ENCODE results near the gene PFKFB4. TPM values are rescaled to one million over a fixed set of nuclear protein-coding genes. Genes with fewer than 3 reads are reported as not detected.

Gene PFKFB4
- polyA plus RNA-seq, 1 of the 3 experiments (the other 2 are of a cell fraction) = 5.7 TPM

DNA sequence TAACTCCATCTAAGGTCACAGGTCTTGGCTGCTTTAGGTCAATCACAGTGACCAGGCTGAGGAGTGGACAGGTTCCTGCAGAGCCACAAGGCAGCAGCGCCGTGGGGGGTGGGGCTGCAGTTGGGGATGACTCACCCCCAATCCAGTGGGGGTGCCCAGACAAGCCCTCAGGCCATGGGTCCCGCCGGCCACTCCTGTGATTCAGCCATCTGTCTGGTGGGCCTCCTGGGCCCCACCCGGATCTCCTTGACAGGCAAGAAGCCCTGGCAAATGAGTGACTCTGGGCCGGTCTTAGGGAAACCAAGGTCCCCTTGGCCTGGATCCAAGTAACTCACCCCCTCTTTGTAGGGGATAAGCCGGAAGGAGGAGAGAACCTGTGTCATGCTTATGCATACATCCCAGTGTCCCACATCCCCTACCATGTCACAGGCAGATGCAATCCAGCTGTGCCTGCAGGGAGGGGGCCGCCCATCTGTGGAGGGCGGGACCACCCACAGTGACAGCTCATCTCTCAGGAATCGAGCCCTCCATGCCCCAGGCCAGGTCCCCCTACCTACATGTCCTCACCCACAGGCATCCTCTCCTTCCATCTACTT, 39.0 kb upstream of the PFKFB4 start (continued):
- TF ChIP-seq, protein P1, sequence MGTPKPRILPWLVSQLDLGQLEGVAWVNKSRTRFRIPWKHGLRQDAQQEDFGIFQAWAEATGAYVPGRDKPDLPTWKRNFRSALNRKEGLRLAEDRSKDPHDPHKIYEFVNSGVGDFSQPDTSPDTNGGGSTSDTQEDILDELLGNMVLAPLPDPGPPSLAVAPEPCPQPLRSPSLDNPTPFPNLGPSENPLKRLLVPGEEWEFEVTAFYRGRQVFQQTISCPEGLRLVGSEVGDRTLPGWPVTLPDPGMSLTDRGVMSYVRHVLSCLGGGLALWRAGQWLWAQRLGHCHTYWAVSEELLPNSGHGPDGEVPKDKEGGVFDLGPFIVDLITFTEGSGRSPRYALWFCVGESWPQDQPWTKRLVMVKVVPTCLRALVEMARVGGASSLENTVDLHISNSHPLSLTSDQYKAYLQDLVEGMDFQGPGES (IDR thresholded peaks at IDR 0.05; ENCODE audit: low read depth, low read length) = no peak
- TF ChIP-seq CHD2 (IDR thresholded peaks at IDR 0.05; ENCODE audit: low read length, partially characterized antibody) = peak; percentile 23
- TF ChIP-seq EP300 (IDR thresholded peaks at IDR 0.05; ENCODE audit: borderline replicate concordance in 1 of 2, low read depth in 1 of 2, low read length in 1 of 2) = 0 out of 4 replicates have a peak, but pooled peaks of 1 of the 2 experiments have one; percentile 8
- TF ChIP-seq TEAD4 (IDR thresholded peaks at IDR 0.05; ENCODE audit: borderline replicate concordance, insufficient read depth) = no peak
- no peak for TF ChIP-seq MXI1 (IDR thresholded peaks at IDR 0.05; ENCODE audit: low read depth, low read length)
- no peak for TF ChIP-seq TAF1 (IDR thresholded peaks at IDR 0.05; ENCODE audit: borderline replicate concordance, low read depth, low read length)
- TF ChIP-seq NFIC (IDR thresholded peaks at IDR 0.05; ENCODE audit: borderline replicate concordance) = peak; percentile 69
- TF ChIP-seq RFX5 (IDR thresholded peaks at IDR 0.05; ENCODE audit: low read length) = no peak
- TF ChIP-seq TCF12 (IDR thresholded peaks at IDR 0.05) = peak; percentile 49
- no peak for TF ChIP-seq FOXJ3 (CRISPR knock-in tag; IDR thresholded peaks at IDR 0.05)
- no peak for TF ChIP-seq CTCF (IDR thresholded peaks at IDR 0.05)
- TF ChIP-seq USF1 (IDR thresholded peaks at IDR 0.05; ENCODE audit: borderline replicate concordance, low read depth) = no peak
- no peak for TF ChIP-seq FOXM1 (IDR thresholded peaks at IDR 0.05; ENCODE audit: low read depth)
- no peak; the same call in 1 of the 2 replicates for TF ChIP-seq RXRA (IDR thresholded peaks at IDR 0.05; ENCODE audit: borderline replicate concordance, low read depth)
- TF ChIP-seq MEF2A (IDR thresholded peaks at IDR 0.05; ENCODE audit: borderline replicate concordance, low read depth) = no peak; the same call in 1 of the 2 replicates
- TF ChIP-seq, protein P2, sequence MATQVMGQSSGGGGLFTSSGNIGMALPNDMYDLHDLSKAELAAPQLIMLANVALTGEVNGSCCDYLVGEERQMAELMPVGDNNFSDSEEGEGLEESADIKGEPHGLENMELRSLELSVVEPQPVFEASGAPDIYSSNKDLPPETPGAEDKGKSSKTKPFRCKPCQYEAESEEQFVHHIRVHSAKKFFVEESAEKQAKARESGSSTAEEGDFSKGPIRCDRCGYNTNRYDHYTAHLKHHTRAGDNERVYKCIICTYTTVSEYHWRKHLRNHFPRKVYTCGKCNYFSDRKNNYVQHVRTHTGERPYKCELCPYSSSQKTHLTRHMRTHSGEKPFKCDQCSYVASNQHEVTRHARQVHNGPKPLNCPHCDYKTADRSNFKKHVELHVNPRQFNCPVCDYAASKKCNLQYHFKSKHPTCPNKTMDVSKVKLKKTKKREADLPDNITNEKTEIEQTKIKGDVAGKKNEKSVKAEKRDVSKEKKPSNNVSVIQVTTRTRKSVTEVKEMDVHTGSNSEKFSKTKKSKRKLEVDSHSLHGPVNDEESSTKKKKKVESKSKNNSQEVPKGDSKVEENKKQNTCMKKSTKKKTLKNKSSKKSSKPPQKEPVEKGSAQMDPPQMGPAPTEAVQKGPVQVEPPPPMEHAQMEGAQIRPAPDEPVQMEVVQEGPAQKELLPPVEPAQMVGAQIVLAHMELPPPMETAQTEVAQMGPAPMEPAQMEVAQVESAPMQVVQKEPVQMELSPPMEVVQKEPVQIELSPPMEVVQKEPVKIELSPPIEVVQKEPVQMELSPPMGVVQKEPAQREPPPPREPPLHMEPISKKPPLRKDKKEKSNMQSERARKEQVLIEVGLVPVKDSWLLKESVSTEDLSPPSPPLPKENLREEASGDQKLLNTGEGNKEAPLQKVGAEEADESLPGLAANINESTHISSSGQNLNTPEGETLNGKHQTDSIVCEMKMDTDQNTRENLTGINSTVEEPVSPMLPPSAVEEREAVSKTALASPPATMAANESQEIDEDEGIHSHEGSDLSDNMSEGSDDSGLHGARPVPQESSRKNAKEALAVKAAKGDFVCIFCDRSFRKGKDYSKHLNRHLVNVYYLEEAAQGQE (IDR thresholded peaks at IDR 0.05; ENCODE audit: low read depth, low read length) = peak; percentile 38; the same call in 1 of the 2 replicates
- TF ChIP-seq, protein P3, sequence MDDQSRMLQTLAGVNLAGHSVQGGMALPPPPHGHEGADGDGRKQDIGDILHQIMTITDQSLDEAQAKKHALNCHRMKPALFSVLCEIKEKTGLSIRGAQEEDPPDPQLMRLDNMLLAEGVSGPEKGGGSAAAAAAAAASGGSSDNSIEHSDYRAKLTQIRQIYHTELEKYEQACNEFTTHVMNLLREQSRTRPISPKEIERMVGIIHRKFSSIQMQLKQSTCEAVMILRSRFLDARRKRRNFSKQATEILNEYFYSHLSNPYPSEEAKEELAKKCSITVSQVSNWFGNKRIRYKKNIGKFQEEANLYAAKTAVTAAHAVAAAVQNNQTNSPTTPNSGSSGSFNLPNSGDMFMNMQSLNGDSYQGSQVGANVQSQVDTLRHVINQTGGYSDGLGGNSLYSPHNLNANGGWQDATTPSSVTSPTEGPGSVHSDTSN (IDR thresholded peaks at IDR 0.05) = peak; percentile 65
- TF ChIP-seq ELF1 (IDR thresholded peaks at IDR 0.05) = no peak
- no peak for TF ChIP-seq NRF1 (IDR thresholded peaks at IDR 0.05; ENCODE audit: low read depth, low read length)
- no peak for TF ChIP-seq RAD21 (IDR thresholded peaks at IDR 0.05; ENCODE audit: low read length)
- TF ChIP-seq SMC3 (IDR thresholded peaks at IDR 0.05; ENCODE audit: low read depth, low read length) = no peak
